GM12892 (cell line): Measurements from ENCODE around the gene SYNGR1.

Experiments
- POLR2A ChIP-seq: IDR thresholded peaks from 2 replicates; pipeline ENCODE4 v1.6.1; 2011; ENCODE audit warnings: low read depth, low read length, control low read depth
- POLR2AphosphoS5 ChIP-seq: IDR thresholded peaks from 2 replicates; pipeline ENCODE4 v1.6.1; 2011; ENCODE audit warnings: low read depth, low read length, control low read depth

GRCh38 chr22:39396797-39397195 is 47.0 kb downstream of the SYNGR1 start:
- TF ChIP-seq POLR2AphosphoS5 (no peak), POLR2A (no peak)
